PC-9 (cell line): ENCODE results near the gene TBX3.

ENCODE experiments used
- CTCF ChIP-seq: fragments of 200-600 bp; sonication (generic); conservative IDR thresholded peaks from 2 replicates; pipeline ENCODE4 v1.6.1; 2017; ENCODE audit warnings: mixed run types, antibody characterized with exemption, mild to moderate bottlenecking, moderate library complexity
- EZH2 ChIP-seq: fragments of 200-600 bp; sonication (generic); IDR thresholded peaks from 2 replicates; pipeline ENCODE4 v1.8.0; 2017; ENCODE audit warnings: antibody characterized with exemption, low read depth

GRCh38 chr12:114679452-114679875 is 4.5 kb downstream of the TBX3 start:
- TF ChIP-seq CTCF = no peak
- no peak for TF ChIP-seq EZH2
